Left colon (tissue), 2 donors: Measurements from ENCODE around the gene SLC4A8. TPM values are rescaled to one million over a fixed set of nuclear protein-coding genes. Genes with fewer than 3 reads are reported as not detected.

Experiments
- ATAC-seq: fragments of 200-7000 bp; cut with Tn5 transposase; one replicate; pipeline ENCODE4 v1.9.1; 2020; ENCODE audit warnings: mild to moderate bottlenecking, moderate library complexity
- DNase-seq, 2 donors: peaks; one replicate each; pipeline ENCODE4 v3.0.0-alpha.2; 2020
- intact Hi-C, 2 donors: fragments of 100-400 bp; cut with DNase I in 1 of 2; cut with micrococcal nuclease in 1 of 2; formaldehyde crosslinking; loops; one replicate each; pipeline versions ENCODE4 v1.11.2 to v1.14.0; 2022; cut with DNase I, micrococcal nuclease
- total RNA-seq, 2 donors: library from RNA; stranded (reverse); fragmentation: NEBNext Ultra II Directional; extraction: Animal tissue kit (Norgen Biotek cat#: 25700); gene quantifications; one replicate each; pipeline ENCODE4 v1.2.1, GENCODE V29; 2021
- donor health status: DM: no; HTN: no; CAD: no.
- donor health status: DM: yes; HTN: yes; CAD: no.

Gene SLC4A8
- total RNA-seq, 2 donors from 2014 or later = 0.67 to 1.8 TPM

GRCh38 chr12:51533799-51534198 is 109.2 kb downstream of the SLC4A8 start:
- ATAC-seq (no peak), DNase-seq (no peak)
- intact Hi-C loops = loop anchor here in 1 of 2 donors (10.0 kb wide), 1 partner anchor 109 kb away; the partner anchor contains the start of gene SLC4A8

- DNase-seq (no peak), ATAC-seq (no peak)
- intact Hi-C loops = loop anchor here in 1 of 2 donors (10.0 kb wide), 1 partner anchor 110 kb away; the partner anchor contains the start of gene SLC4A8
Measured at GRCh38 chr12:51534216-51535074, 109.8 kb downstream of the SLC4A8 start.

- intact Hi-C loops = loop anchor here in 1 of 2 donors (10.0 kb wide), 1 partner anchor 111 kb away; the partner anchor contains the start of gene SLC4A8
- ATAC-seq (no peak), DNase-seq (no peak)
Measured at GRCh38 chr12:51536159-51536558, 111.5 kb downstream of the SLC4A8 start.

- intact Hi-C loops = loop anchor here in 1 of 2 donors (10.0 kb wide), 1 partner anchor 113 kb away; the partner anchor contains the start of gene SLC4A8
- ATAC-seq (no peak), DNase-seq (no peak)
Measured at GRCh38 chr12:51538149-51538548, 113.5 kb downstream of the SLC4A8 start.

- no peak for ATAC-seq
- DNase-seq = no peak
- intact Hi-C loops = loop anchor here in 1 of 2 donors (10.0 kb wide), 1 partner anchor 114 kb away; the partner anchor contains the start of gene SLC4A8
Measured at GRCh38 chr12:51538599-51538998, 114.0 kb downstream of the SLC4A8 start.

GRCh38 chr12:51540996-51541395 is 116.4 kb downstream of the SLC4A8 start:
- DNase-seq = no peak
- intact Hi-C loops = no loop called here

GRCh38 chr12:51546097-51546496 is 121.5 kb downstream of the SLC4A8 start:
- DNase-seq = no peak
- ATAC-seq = no peak
- intact Hi-C loops = no loop called here

More at GRCh38 chr12:51540996-51541395, 116.4 kb downstream of the SLC4A8 start:
- no peak for ATAC-seq

- DNase-seq (no peak), ATAC-seq (no peak)
- intact Hi-C loops = no loop called here
Measured at GRCh38 chr12:51547606-51548005, 123.0 kb downstream of the SLC4A8 start.

- intact Hi-C loops = no loop called here
- ATAC-seq (no peak), DNase-seq (no peak)
Measured at GRCh38 chr12:51548241-51548640, 123.6 kb downstream of the SLC4A8 start.

- DNase-seq (no peak), ATAC-seq (no peak)
- intact Hi-C loops = no loop called here
Measured at GRCh38 chr12:51549637-51550036, 125.0 kb downstream of the SLC4A8 start.

Other genes starting within 250 kb of the SLC4A8 start
- 1 to 10 TPM; 6.3 to 6.9 TPM for gene POU6F1, start 206.8 kb upstream of the SLC4A8 start, total RNA-seq
- gene DAZAP2, start 186.0 kb upstream of the SLC4A8 start, total RNA-seq = 100 to 1,000 TPM; 300 to 304 TPM
- gene SMAGP, start 154.4 kb upstream of the SLC4A8 start, total RNA-seq = 100 to 1,000 TPM in 1 of 2 donors, 10 to 100 TPM in 1; 77.3 to 102 TPM
- 1 to 10 TPM; 6.3 to 8.0 TPM for gene BIN2, start 100.7 kb upstream of the SLC4A8 start, total RNA-seq
- gene CELA1, start 78.2 kb upstream of the SLC4A8 start, total RNA-seq = not detected
- 10 to 100 TPM; 31.4 to 41.0 TPM for gene GALNT6, start 33.4 kb upstream of the SLC4A8 start, total RNA-seq
- 1 to 10 TPM; 4.9 to 9.2 TPM for gene SCN8A, start 166.4 kb downstream of the SLC4A8 start, total RNA-seq